Mesenchymal stem cell (in vitro differentiated cells and primary cell): ENCODE data around the gene TPR.

Experiments
- DNase-seq: peaks from one replicate; pipeline ENCODE4 v3.0.0-alpha.2; 2013
- H2AFZ ChIP-seq: one replicate; pipeline ENCODE4 v1.6.1; 2013; ENCODE audit warnings: low read depth, mild to moderate bottlenecking, control low read depth, inconsistent platforms, low read length, moderate library complexity
- H2AK5ac ChIP-seq: 2 replicates; pipeline ENCODE4 v1.6.1; 2013; ENCODE audit warnings: low read length, moderate library complexity, mild to moderate bottlenecking, inconsistent platforms; ENCODE audit not compliant: severe bottlenecking
- H2BK120ac ChIP-seq: one replicate; pipeline ENCODE4 v1.6.1; 2013; ENCODE audit warnings: low read depth, mild to moderate bottlenecking, inconsistent platforms, low read length, moderate library complexity
- H2BK12ac ChIP-seq, 2 experiments: one replicate each; pipeline ENCODE4 v1.6.1; 2013; ENCODE audit warnings: inconsistent platforms in 2 of 2, low read length in 2 of 2, mild to moderate bottlenecking in 2 of 2, moderate library complexity in 2 of 2, control low read depth in 1 of 2
- H2BK15ac ChIP-seq: one replicate; pipeline ENCODE4 v1.6.1; 2013; ENCODE audit warnings: mild to moderate bottlenecking, low read depth, inconsistent platforms; ENCODE audit not compliant: poor library complexity, severe bottlenecking
- H2BK5ac ChIP-seq: 2 replicates; pipeline ENCODE4 v1.6.1; 2013; ENCODE audit warnings: low read depth, mild to moderate bottlenecking, low read length, control low read depth, inconsistent platforms; ENCODE audit not compliant: poor library complexity, severe bottlenecking
- H3K14ac ChIP-seq, 2 experiments: one replicate each; pipeline ENCODE4 v1.6.1; 2013; ENCODE audit warnings: inconsistent platforms in 2 of 2, low read length in 2 of 2, control low read depth in 1 of 2, mild to moderate bottlenecking in 1 of 2, moderate library complexity in 1 of 2
- H3K18ac ChIP-seq, 2 experiments: one replicate each; pipeline ENCODE4 v1.6.1; 2013; ENCODE audit warnings: inconsistent platforms in 2 of 2, low read length in 2 of 2, control low read depth in 1 of 2, low read depth in 1 of 2, mild to moderate bottlenecking in 1 of 2
- H3K23ac ChIP-seq, 2 experiments: one replicate each; pipeline ENCODE4 v1.6.1; 2013; ENCODE audit warnings: inconsistent platforms in 2 of 2, low read length in 2 of 2, mild to moderate bottlenecking in 2 of 2, moderate library complexity in 2 of 2, control low read depth in 1 of 2
- H3K27ac ChIP-seq: 2 replicates; pipeline ENCODE4 v1.5.1; 2013; ENCODE audit warnings: mild to moderate bottlenecking, moderate library complexity, low read length, control low read depth, inconsistent platforms; ENCODE audit not compliant: poor library complexity, severe bottlenecking
- H3K27me3 ChIP-seq, 2 experiments: 2 replicates each; pipeline versions ENCODE4 v1.6.1 to v1.7.0; 2013; ENCODE audit warnings: low read length in 2 of 2, mild to moderate bottlenecking in 2 of 2, moderate library complexity in 2 of 2, control low read depth in 1 of 2, inconsistent platforms in 1 of 2; ENCODE audit not compliant: control insufficient read depth in 1 of 2, insufficient read depth in 1 of 2
- H3K36me3 ChIP-seq, 2 experiments: 2 replicates each; pipeline versions ENCODE4 v1.6.1 to v1.7.0; 2013; ENCODE audit warnings: low read length in 2 of 2, control low read depth in 1 of 2, inconsistent platforms in 1 of 2, low read depth in 1 of 2, mild to moderate bottlenecking in 1 of 2; ENCODE audit not compliant: insufficient read depth in 2 of 2, control insufficient read depth in 1 of 2
- H3K4ac ChIP-seq, 2 experiments: one replicate each; pipeline ENCODE4 v1.6.1; 2013; ENCODE audit warnings: inconsistent platforms in 2 of 2, low read length in 2 of 2, mild to moderate bottlenecking in 2 of 2, moderate library complexity in 2 of 2, control low read depth in 1 of 2, low read depth in 1 of 2
- H3K4me1 ChIP-seq: 2 replicates; pipeline ENCODE4 v1.6.1; 2013; ENCODE audit warnings: low read depth, low read length, control low read depth; ENCODE audit not compliant: control insufficient read depth, insufficient read depth
- H3K4me2 ChIP-seq: 2 replicates; pipeline ENCODE4 v1.6.1; 2013; ENCODE audit warnings: low read length, mild to moderate bottlenecking, inconsistent platforms; ENCODE audit not compliant: poor library complexity, severe bottlenecking
- H3K4me3 ChIP-seq, 2 experiments: 2 replicates each; pipeline versions ENCODE4 v1.5.1 to v1.7.0; 2013; ENCODE audit warnings: low read length in 2 of 2, mild to moderate bottlenecking in 2 of 2, control low read depth in 1 of 2, low read depth in 1 of 2; ENCODE audit not compliant: insufficient read depth in 1 of 2
- H3K79me1 ChIP-seq: replicated peaks from 2 replicates; pipeline ENCODE4 v1.6.1; 2013; ENCODE audit warnings: mild to moderate bottlenecking, control low read depth, low read length, inconsistent platforms; ENCODE audit not compliant: poor library complexity, severe bottlenecking
- H3K9ac ChIP-seq: 2 replicates; pipeline ENCODE4 v1.7.0; 2013; ENCODE audit warnings: mild to moderate bottlenecking, low read length, moderate library complexity
- H3K9me3 ChIP-seq: 2 replicates; pipeline ENCODE4 v1.7.0; 2013; ENCODE audit warnings: mild to moderate bottlenecking, low read length; ENCODE audit not compliant: control insufficient read depth
- H4K8ac ChIP-seq: one replicate; pipeline ENCODE4 v1.6.1; 2013; ENCODE audit warnings: inconsistent platforms, mild to moderate bottlenecking, low read length, moderate library complexity
- H4K91ac ChIP-seq: one replicate; pipeline ENCODE4 v1.6.1; 2013; ENCODE audit warnings: mild to moderate bottlenecking, low read length, inconsistent platforms
- WGBS: methylation state at CpG from one replicate; pipeline ENCODE4 v1.1.7; 2013; ENCODE audit warnings: mixed read lengths; 5-methylcytosine and 5-hydroxymethylcytosine counted together

The TPR gene

DNA sequence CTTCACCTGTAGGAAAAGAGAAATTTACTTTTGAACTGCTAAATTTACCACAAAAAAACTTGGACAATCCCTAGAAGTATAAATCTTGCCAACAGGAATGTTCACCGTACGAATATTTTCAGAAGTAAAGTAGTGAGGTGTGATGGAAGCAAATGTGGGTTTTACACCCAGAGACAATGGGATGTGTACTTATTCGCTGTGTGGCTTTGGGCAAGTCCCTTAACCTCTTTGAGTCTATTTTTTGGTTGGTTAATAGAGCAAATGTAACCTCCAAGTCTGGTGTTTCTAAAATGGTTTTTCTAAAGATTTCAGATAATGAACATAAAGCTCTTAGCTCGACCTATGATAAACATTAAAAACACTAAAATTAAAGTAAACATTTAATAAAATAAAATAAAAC is 51.2 kb downstream of the TPR start:
- peaks cover 9 to 92% of the 10 kb centered on the region in 2 experiments for H3K36me3 ChIP-seq
- H2BK5ac ChIP-seq = no peak overlapping the region
- H3K9me3 ChIP-seq = no peaks in the 10 kb centered on the region
- H2AFZ ChIP-seq = no peak overlapping the region
- no peak overlapping the region for H4K8ac ChIP-seq
- H2BK15ac ChIP-seq = no peak overlapping the region
- no peak overlapping the region for H3K14ac ChIP-seq
- no peak overlapping the region for H3K4ac ChIP-seq
- H3K4me1 ChIP-seq = no peaks in the 10 kb centered on the region
- H3K23ac ChIP-seq = no peak overlapping the region
- no peak overlapping the region for H3K4me3 ChIP-seq
- H2BK120ac ChIP-seq = no peak overlapping the region
- WGBS = 95% methylated on average over 3 of the region's 4 CpGs
- H3K18ac ChIP-seq = no peak overlapping the region
- no peak overlapping the region for H2BK12ac ChIP-seq
- no peak overlapping the region for H3K27ac ChIP-seq
- no peak overlapping the region for H3K9ac ChIP-seq
- no peak overlapping the region for H3K4me2 ChIP-seq
- DNase-seq = no peak
- H3K27me3 ChIP-seq = no peaks in the 10 kb centered on the region
- no peak overlapping the region for H2AK5ac ChIP-seq
- peaks cover 8% of the 10 kb centered on the region for H3K79me1 ChIP-seq
- H4K91ac ChIP-seq = no peak overlapping the region

DNA sequence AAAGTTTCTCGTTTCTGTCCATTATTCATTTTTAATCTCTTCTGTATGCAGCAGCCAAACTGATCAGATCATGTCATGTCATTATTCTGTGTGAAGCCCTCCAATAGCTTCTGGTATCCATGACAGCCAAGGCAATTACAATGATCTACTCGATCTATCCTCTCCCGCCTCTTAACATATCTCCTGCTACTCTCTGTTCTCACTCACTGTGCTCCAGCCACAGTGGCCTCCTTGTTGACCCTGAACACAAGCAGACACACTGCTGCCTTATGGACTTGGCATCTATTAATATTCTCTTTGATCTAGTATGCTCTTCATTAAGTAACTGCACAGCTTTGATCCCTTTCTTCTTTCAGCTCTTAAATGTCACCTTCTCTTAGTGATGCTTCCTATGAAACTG is 59.5 kb downstream of the TPR start:
- Histone ChIP-seq H3K4me2 (no peak overlapping the region), H3K4me3 (no peak overlapping the region), H3K27ac (no peak overlapping the region), H3K9me3 (no peaks in the 10 kb centered on the region), H3K23ac (no peak overlapping the region), H4K8ac (no peak overlapping the region), H4K91ac (no peak overlapping the region), H2BK12ac (no peak overlapping the region), H2BK15ac (no peak overlapping the region), H3K14ac (no peak overlapping the region), H2AFZ (no peak overlapping the region), H3K9ac (no peak overlapping the region), H3K36me3 (peaks cover 9 to 99% of the 10 kb centered on the region in 2 experiments), H3K4ac (no peak overlapping the region), H3K27me3 (no peaks in the 10 kb centered on the region), H2BK120ac (no peak overlapping the region), H2BK5ac (no peak overlapping the region), H2AK5ac (no peak overlapping the region), H3K18ac (no peak overlapping the region), H3K79me1 (peaks cover 8% of the 10 kb centered on the region), H3K4me1 (no peaks in the 10 kb centered on the region)
- 94% methylated on average over 3 of the region's 3 CpGs for WGBS
- no peak for DNase-seq

DNA sequence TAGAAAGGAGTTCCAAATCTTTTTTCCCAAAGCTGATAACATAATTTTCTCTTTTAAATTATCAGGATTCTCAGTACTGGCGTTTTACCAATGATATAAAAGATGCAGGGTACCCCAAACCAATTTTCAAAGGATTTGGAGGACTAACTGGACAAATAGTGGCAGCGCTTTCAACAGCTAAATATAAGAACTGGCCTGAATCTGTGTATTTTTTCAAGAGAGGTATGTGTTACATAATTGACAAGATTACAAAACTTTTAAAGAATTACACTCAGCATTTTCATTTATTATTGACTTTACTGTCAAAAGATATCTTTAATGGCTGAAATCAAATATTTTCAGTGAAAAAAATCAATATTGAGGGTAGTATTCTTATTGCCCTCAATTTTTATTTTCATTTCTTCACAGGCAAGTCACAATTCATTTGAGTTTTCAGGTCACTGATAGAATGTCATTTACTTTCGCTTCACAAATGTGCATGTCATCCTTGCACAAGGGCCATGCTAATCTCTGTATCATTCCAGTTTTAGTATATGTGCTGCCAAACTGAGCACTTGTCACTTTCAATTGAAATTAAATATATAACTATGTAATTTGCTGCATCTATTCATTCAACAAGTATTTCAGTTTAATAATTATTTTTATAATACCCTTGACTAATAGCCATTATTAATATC is 63.5 kb downstream of the TPR start:
- H3K18ac ChIP-seq = no peak overlapping the region
- H3K36me3 ChIP-seq = peaks cover 6 to 76% of the 10 kb centered on the region in 2 experiments
- H3K4ac ChIP-seq = no peak overlapping the region
- no peak overlapping the region for H2BK120ac ChIP-seq
- DNase-seq = no peak
- no peak overlapping the region for H2AFZ ChIP-seq
- H2AK5ac ChIP-seq = no peak overlapping the region
- H3K27me3 ChIP-seq = no peaks in the 10 kb centered on the region
- H4K8ac ChIP-seq = no peak overlapping the region
- no peak overlapping the region for H3K14ac ChIP-seq
- no peaks in the 10 kb centered on the region for H3K4me1 ChIP-seq
- H3K4me3 ChIP-seq = no peak overlapping the region
- H3K27ac ChIP-seq = no peak overlapping the region
- peaks cover 5% of the 10 kb centered on the region for H3K79me1 ChIP-seq
- no peak overlapping the region for H3K23ac ChIP-seq
- no peak overlapping the region for H3K4me2 ChIP-seq
- no peak overlapping the region for H2BK15ac ChIP-seq
- H3K9ac ChIP-seq = no peak overlapping the region
- 100% methylated on average over 2 of the region's 3 CpGs for WGBS
- H4K91ac ChIP-seq = no peak overlapping the region
- H2BK12ac ChIP-seq = no peak overlapping the region
- H2BK5ac ChIP-seq = no peak overlapping the region
- no peaks in the 10 kb centered on the region for H3K9me3 ChIP-seq

DNA sequence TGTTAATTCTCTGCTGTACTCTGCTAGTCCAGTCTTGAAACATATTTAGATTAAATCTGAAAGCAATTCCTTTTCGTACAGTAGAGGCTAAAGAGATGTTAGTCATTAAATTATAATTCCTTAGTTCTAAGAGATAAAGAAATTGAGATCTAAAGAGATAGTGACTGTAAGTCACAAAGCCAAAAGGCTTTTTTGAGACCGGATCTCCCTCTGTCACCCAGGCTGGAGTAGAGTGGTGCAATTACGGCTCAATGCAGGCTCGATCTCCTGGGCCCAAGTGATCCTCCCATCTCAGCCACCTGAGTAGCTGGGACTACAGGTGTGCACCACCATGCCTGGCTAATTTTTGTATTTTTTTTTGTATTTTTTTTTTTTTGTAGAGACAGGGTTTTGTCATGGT is 64.7 kb downstream of the TPR start:
- H3K23ac ChIP-seq = no peak overlapping the region

More for the DNA sequence above, 64.7 kb downstream of the TPR start:
- H3K4me2 ChIP-seq = no peak overlapping the region
- no peak overlapping the region for H3K9ac ChIP-seq
- no peak overlapping the region for H2BK15ac ChIP-seq
- no peak overlapping the region for H3K18ac ChIP-seq
- H3K79me1 ChIP-seq = peaks cover 2% of the 10 kb centered on the region
- peaks cover 3 to 64% of the 10 kb centered on the region in 2 experiments for H3K36me3 ChIP-seq
- WGBS = 97% methylated on average over 3 of the region's 4 CpGs
- no peak overlapping the region for H4K91ac ChIP-seq
- H4K8ac ChIP-seq = no peak overlapping the region
- no peak overlapping the region for H3K4ac ChIP-seq
- no peak overlapping the region for H3K27ac ChIP-seq
- no peak overlapping the region for H2BK12ac ChIP-seq
- no peaks in the 10 kb centered on the region for H3K4me1 ChIP-seq
- H3K14ac ChIP-seq = no peak overlapping the region
- no peaks in the 10 kb centered on the region for H3K27me3 ChIP-seq
- DNase-seq = no peak
- H2AFZ ChIP-seq = no peak overlapping the region
- H3K9me3 ChIP-seq = no peaks in the 10 kb centered on the region
- no peak overlapping the region for H2BK5ac ChIP-seq
- no peak overlapping the region for H3K4me3 ChIP-seq
- H2BK120ac ChIP-seq = no peak overlapping the region
- no peak overlapping the region for H2AK5ac ChIP-seq
